ENCODE measurements around the gene OR5K2. TPM values are rescaled to one million over a fixed set of nuclear protein-coding genes. Genes with fewer than 3 reads are reported as not detected.

OR5K2 gene
- not detected in 2 replicates for total RNA-seq
- long read RNA-seq = 0 reads

GRCh38 chr3:98497381-98497780, at the start of gene OR5K2:
Gene OR5K2 (plus strand): TSS chr3:98497681. CDS start chr3:98497681, 0 bp downstream.
- Mint-ChIP-seq H3K27ac (ENCODE audit: unreplicated experiment) (no peak within 1 kb of the TSS), H3K9me3 (ENCODE audit: unreplicated experiment) (no peaks in the 10 kb centered on the region), H3K36me3 (ENCODE audit: unreplicated experiment) (no peaks in the 10 kb centered on the region), H3K4me3 (ENCODE audit: unreplicated experiment) (no peak within 1 kb of the TSS), H3K4me1 (ENCODE audit: unreplicated experiment) (no peaks in the 10 kb centered on the region), H3K27me3 (ENCODE audit: unreplicated experiment) (peaks cover 67% of the 10 kb centered on the region)
- TF ChIP-seq CTCF (IDR thresholded peaks at IDR 0.05) = no peak
- DNase-seq (ENCODE audit: extremely low spot score, unreplicated experiment) = no peak

GRCh38 chr3:98449606-98450193, 47.8 kb upstream of the OR5K2 start:
- Mint-ChIP-seq H3K9me3 (ENCODE audit: unreplicated experiment) (no peaks in the 10 kb centered on the region), H3K27ac (ENCODE audit: unreplicated experiment) (no peak overlapping the region), H3K4me1 (ENCODE audit: unreplicated experiment) (no peaks in the 10 kb centered on the region), H3K36me3 (ENCODE audit: unreplicated experiment) (no peaks in the 10 kb centered on the region), H3K4me3 (ENCODE audit: unreplicated experiment) (no peak overlapping the region), H3K27me3 (ENCODE audit: unreplicated experiment) (peaks cover 23% of the 10 kb centered on the region)
- TF ChIP-seq CTCF (IDR thresholded peaks at IDR 0.05) = no peak
- DNase-seq (ENCODE audit: extremely low spot score, unreplicated experiment) = no peak

- no peak for TF ChIP-seq CTCF (IDR thresholded peaks at IDR 0.05)
- no peak overlapping the region for H3K4me3 Mint-ChIP-seq (ENCODE audit: unreplicated experiment)
- DNase-seq (ENCODE audit: extremely low spot score, unreplicated experiment) = no peak
- H3K36me3 Mint-ChIP-seq (ENCODE audit: unreplicated experiment) = no peaks in the 10 kb centered on the region
- peaks cover 24% of the 10 kb centered on the region for H3K27me3 Mint-ChIP-seq (ENCODE audit: unreplicated experiment)
- H3K27ac Mint-ChIP-seq (ENCODE audit: unreplicated experiment) = no peak overlapping the region
- H3K4me1 Mint-ChIP-seq (ENCODE audit: unreplicated experiment) = no peaks in the 10 kb centered on the region
- no peaks in the 10 kb centered on the region for H3K9me3 Mint-ChIP-seq (ENCODE audit: unreplicated experiment)
Observed at GRCh38 chr3:98450372-98450771, 47.1 kb upstream of the OR5K2 start.

- H3K27ac Mint-ChIP-seq (ENCODE audit: unreplicated experiment) = no peak overlapping the region
- no peak overlapping the region for H3K4me3 Mint-ChIP-seq (ENCODE audit: unreplicated experiment)
Observed at GRCh38 chr3:98453827-98454226, 43.7 kb upstream of the OR5K2 start.

GRCh38 chr3:98454929-98455328, 42.6 kb upstream of the OR5K2 start:
- H3K4me3 Mint-ChIP-seq (ENCODE audit: unreplicated experiment) = no peak overlapping the region
- no peaks in the 10 kb centered on the region for H3K4me1 Mint-ChIP-seq (ENCODE audit: unreplicated experiment)
- no peaks in the 10 kb centered on the region for H3K36me3 Mint-ChIP-seq (ENCODE audit: unreplicated experiment)
- no peak for TF ChIP-seq CTCF (IDR thresholded peaks at IDR 0.05)
- peaks cover 12% of the 10 kb centered on the region for H3K27me3 Mint-ChIP-seq (ENCODE audit: unreplicated experiment)
- no peak for DNase-seq (ENCODE audit: extremely low spot score, unreplicated experiment)
- no peaks in the 10 kb centered on the region for H3K9me3 Mint-ChIP-seq (ENCODE audit: unreplicated experiment)
- no peak overlapping the region for H3K27ac Mint-ChIP-seq (ENCODE audit: unreplicated experiment)

More at GRCh38 chr3:98453827-98454226, 43.7 kb upstream of the OR5K2 start:
- no peak for TF ChIP-seq CTCF (IDR thresholded peaks at IDR 0.05)
- Mint-ChIP-seq H3K9me3 (ENCODE audit: unreplicated experiment) (no peaks in the 10 kb centered on the region), H3K27me3 (ENCODE audit: unreplicated experiment) (peaks cover 12% of the 10 kb centered on the region), H3K4me1 (ENCODE audit: unreplicated experiment) (no peaks in the 10 kb centered on the region), H3K36me3 (ENCODE audit: unreplicated experiment) (no peaks in the 10 kb centered on the region)
- no peak for DNase-seq (ENCODE audit: extremely low spot score, unreplicated experiment)

Measured in osteocyte (in vitro differentiated cells).